H7 (cell line): ENCODE data around the gene SF3B3. TPM values are rescaled to one million over a fixed set of nuclear protein-coding genes. Genes with fewer than 3 reads are reported as not detected.
A peak's percentile ranks its signal among the peaks of the same experiment; 100 is the strongest.
"Not testable (repeated sequence)": the region's sequence is repeated elsewhere in the genome, so short reads cannot be mapped to it uniquely, and the experiment has no call there.

Experiments used
- DNase-seq: peaks from one replicate; pipeline ENCODE4 v3.0.0; 2012
- H3K27me3 ChIP-seq: 2 replicates; pipeline ENCODE4 v1.6.0; 2011; ENCODE audit warnings: mild to moderate bottlenecking, low read length; ENCODE audit not compliant: control insufficient read depth, insufficient read depth
- H3K36me3 ChIP-seq: replicated peaks from 2 replicates; pipeline ENCODE4 v1.5.1; 2011; ENCODE audit warnings: low read length; ENCODE audit not compliant: control insufficient read depth, insufficient read depth
- H3K4me3 ChIP-seq: 2 replicates; pipeline ENCODE4 v1.5.1; 2011; ENCODE audit warnings: low read depth, mild to moderate bottlenecking, control low read depth, low read length, moderate library complexity; ENCODE audit not compliant: insufficient read depth
- total RNA-seq: library from RNA; depleted of rRNA; stranded (reverse); fragments of >200 nt; shearing (Covaris generic); gene quantifications from 2 replicates; pipeline ENCODE4 v1.2.3, GENCODE V29; 2014

The SF3B3 gene
- total RNA-seq, 1 experiment from 2014 or later = 313 TPM

- Histone ChIP-seq H3K4me3 (no peak overlapping the region), H3K27me3 (no peaks in the 10 kb centered on the region), H3K36me3 (peaks cover 41% of the 10 kb centered on the region)
- no peak for DNase-seq
Measured at GRCh38 chr16:70527315-70527996, 3.8 kb downstream of the SF3B3 start.

- H3K4me3 ChIP-seq = no peak overlapping the region
- peak; percentile 43 for DNase-seq
- H3K27me3 ChIP-seq = no peaks in the 10 kb centered on the region
- peaks cover 55% of the 10 kb centered on the region for H3K36me3 ChIP-seq
Measured at GRCh38 chr16:70529051-70529777, 5.6 kb downstream of the SF3B3 start.

- DNase-seq, H3K4me3 ChIP-seq, H3K27me3 ChIP-seq: not testable (repeated sequence)
- peaks cover 59% of the 10 kb centered on the region for H3K36me3 ChIP-seq
Measured at GRCh38 chr16:70529954-70530353, 6.3 kb downstream of the SF3B3 start.

- no peak for DNase-seq
- peaks cover 63% of the 10 kb centered on the region for H3K36me3 ChIP-seq
- no peak overlapping the region for H3K4me3 ChIP-seq
- no peaks in the 10 kb centered on the region for H3K27me3 ChIP-seq
Measured at GRCh38 chr16:70534971-70535370, 11.4 kb downstream of the SF3B3 start.

- no peak for DNase-seq
- H3K4me3 ChIP-seq = no peak overlapping the region
- peaks cover 57% of the 10 kb centered on the region for H3K36me3 ChIP-seq
- H3K27me3 ChIP-seq = no peaks in the 10 kb centered on the region
Measured at GRCh38 chr16:70540994-70541393, 17.4 kb downstream of the SF3B3 start.

- H3K36me3 ChIP-seq = peaks cover 59% of the 10 kb centered on the region
- no peak overlapping the region for H3K4me3 ChIP-seq
- H3K27me3 ChIP-seq = no peaks in the 10 kb centered on the region
- no peak for DNase-seq
Measured at GRCh38 chr16:70544548-70544947, 20.9 kb downstream of the SF3B3 start.

- peaks cover 57% of the 10 kb centered on the region for H3K36me3 ChIP-seq
Measured at GRCh38 chr16:70548936-70549335, 25.3 kb downstream of the SF3B3 start.

GRCh38 chr16:70550082-70550481, 26.5 kb downstream of the SF3B3 start:
- peaks cover 56% of the 10 kb centered on the region for H3K36me3 ChIP-seq

More at GRCh38 chr16:70548936-70549335, 25.3 kb downstream of the SF3B3 start:
- DNase-seq = no peak
- Histone ChIP-seq H3K27me3 (no peaks in the 10 kb centered on the region), H3K4me3 (no peak overlapping the region)

GRCh38 chr16:70551788-70552187, 28.2 kb downstream of the SF3B3 start:
- DNase-seq = no peak
- H3K36me3 ChIP-seq = peaks cover 61% of the 10 kb centered on the region
- H3K4me3 ChIP-seq = no peak overlapping the region
- no peaks in the 10 kb centered on the region for H3K27me3 ChIP-seq

More at GRCh38 chr16:70550082-70550481, 26.5 kb downstream of the SF3B3 start:
- no peak for DNase-seq
- Histone ChIP-seq H3K4me3 (no peak overlapping the region), H3K27me3 (no peaks in the 10 kb centered on the region)

GRCh38 chr16:70552675-70553074, 29.1 kb downstream of the SF3B3 start:
- Histone ChIP-seq H3K4me3 (no peak overlapping the region), H3K27me3 (no peaks in the 10 kb centered on the region), H3K36me3 (peaks cover 65% of the 10 kb centered on the region)
- no peak for DNase-seq

- H3K36me3 ChIP-seq = peaks cover 62% of the 10 kb centered on the region
- H3K27me3 ChIP-seq = no peaks in the 10 kb centered on the region
- H3K4me3 ChIP-seq = no peak overlapping the region
- no peak for DNase-seq
Measured at GRCh38 chr16:70553645-70554044, 30.0 kb downstream of the SF3B3 start.

GRCh38 chr16:70556063-70556462, 32.4 kb downstream of the SF3B3 start:
- Histone ChIP-seq H3K27me3 (no peaks in the 10 kb centered on the region), H3K4me3 (no peak overlapping the region), H3K36me3 (peaks cover 60% of the 10 kb centered on the region)
- no peak for DNase-seq

GRCh38 chr16:70561623-70562022, 38.0 kb downstream of the SF3B3 start:
- no peak for DNase-seq
- no peaks in the 10 kb centered on the region for H3K27me3 ChIP-seq

GRCh38 chr16:70563636-70564035, 40.0 kb downstream of the SF3B3 start:
- DNase-seq = no peak
- H3K36me3 ChIP-seq = peaks cover 74% of the 10 kb centered on the region
- no peaks in the 10 kb centered on the region for H3K27me3 ChIP-seq
- H3K4me3 ChIP-seq = no peak overlapping the region

More at GRCh38 chr16:70561623-70562022, 38.0 kb downstream of the SF3B3 start:
- peaks cover 69% of the 10 kb centered on the region for H3K36me3 ChIP-seq
- no peak overlapping the region for H3K4me3 ChIP-seq

- Histone ChIP-seq H3K27me3 (no peaks in the 10 kb centered on the region), H3K36me3 (peaks cover 80% of the 10 kb centered on the region), H3K4me3 (no peak overlapping the region)
- DNase-seq = no peak
Measured at GRCh38 chr16:70565053-70565452, 41.4 kb downstream of the SF3B3 start.
